Measurements from ENCODE around the gene AADAT.
"Not testable (repeated sequence)": the region's sequence is repeated elsewhere in the genome, so short reads cannot be mapped to it uniquely, and the experiment has no call there.

Gene AADAT

GRCh38 chr4:170051402-170051801, 38.4 kb downstream of the AADAT start:
- H3K4me2 ChIP-seq (ENCODE audit: low read length) = no peak overlapping the region
- no peaks in the 10 kb centered on the region for H3K36me3 ChIP-seq (replicated peaks; ENCODE audit: low read depth, low read length)
- peaks cover 6% of the 10 kb centered on the region; the same call in 1 of the 2 replicates for H3K27me3 ChIP-seq (ENCODE audit: low read depth, low read length)
- no peak for TF ChIP-seq EZH2phosphoT487 (IDR thresholded peaks at IDR 0.05; ENCODE audit: low read depth)
- no peak for TF ChIP-seq CTCF (IDR thresholded peaks at IDR 0.05; ENCODE audit: low read depth, low read length)
- no peak overlapping the region for H2AFZ ChIP-seq (ENCODE audit: low read depth, low read length)
- H3K27ac ChIP-seq (ENCODE audit: low read length) = no peak overlapping the region
- H3K9me3 ChIP-seq (ENCODE audit: insufficient read depth, low read length) = no peaks in the 10 kb centered on the region
- no peak overlapping the region for H3K9ac ChIP-seq (ENCODE audit: low read length)
- no peak overlapping the region for H3K4me3 ChIP-seq (ENCODE audit: low read length)
- no peaks in the 10 kb centered on the region for H3K79me2 ChIP-seq (ENCODE audit: low read length)
- no peaks in the 10 kb centered on the region for H3K4me1 ChIP-seq (ENCODE audit: low read length)
- no peaks in the 10 kb centered on the region for H4K20me1 ChIP-seq (ENCODE audit: insufficient read depth, low read length)

- Histone ChIP-seq H3K27ac (ENCODE audit: low read length) (no peak overlapping the region), H3K9me3 (ENCODE audit: insufficient read depth, low read length) (no peaks in the 10 kb centered on the region), H3K79me2 (ENCODE audit: low read length) (no peaks in the 10 kb centered on the region), H3K36me3 (replicated peaks; ENCODE audit: low read depth, low read length) (no peaks in the 10 kb centered on the region), H3K27me3 (ENCODE audit: low read depth, low read length) (peaks cover 6% of the 10 kb centered on the region; the same call in 1 of the 2 replicates), H4K20me1 (ENCODE audit: insufficient read depth, low read length) (no peaks in the 10 kb centered on the region), H3K9ac (ENCODE audit: low read length) (no peak overlapping the region), H3K4me1 (ENCODE audit: low read length) (no peaks in the 10 kb centered on the region), H3K4me2 (ENCODE audit: low read length) (no peak overlapping the region), H3K4me3 (ENCODE audit: low read length) (no peak overlapping the region), H2AFZ (ENCODE audit: low read depth, low read length) (no peak overlapping the region)
- TF ChIP-seq CTCF (IDR thresholded peaks at IDR 0.05; ENCODE audit: low read depth, low read length) = no peak
- TF ChIP-seq EZH2phosphoT487 (IDR thresholded peaks at IDR 0.05; ENCODE audit: low read depth) = no peak
Measured at GRCh38 chr4:170049766-170050165, 40.0 kb downstream of the AADAT start.

GRCh38 chr4:170047771-170048354, 41.9 kb downstream of the AADAT start:
- H4K20me1 ChIP-seq (ENCODE audit: insufficient read depth, low read length) = no peaks in the 10 kb centered on the region
- H3K4me2 ChIP-seq (ENCODE audit: low read length) = no peak overlapping the region
- no peak for TF ChIP-seq EZH2phosphoT487 (IDR thresholded peaks at IDR 0.05; ENCODE audit: low read depth)
- TF ChIP-seq CTCF (IDR thresholded peaks at IDR 0.05; ENCODE audit: low read depth, low read length) = peak; percentile 91
- no peaks in the 10 kb centered on the region for H3K4me1 ChIP-seq (ENCODE audit: low read length)
- H3K4me3 ChIP-seq (ENCODE audit: low read length) = no peak overlapping the region
- no peaks in the 10 kb centered on the region for H3K36me3 ChIP-seq (replicated peaks; ENCODE audit: low read depth, low read length)
- no peak overlapping the region for H3K27ac ChIP-seq (ENCODE audit: low read length)
- H3K9ac ChIP-seq (ENCODE audit: low read length) = no peak overlapping the region
- no peaks in the 10 kb centered on the region for H3K9me3 ChIP-seq (ENCODE audit: insufficient read depth, low read length)
- no peak overlapping the region for H2AFZ ChIP-seq (ENCODE audit: low read depth, low read length)
- H3K27me3 ChIP-seq (ENCODE audit: low read depth, low read length) = peaks cover 6% of the 10 kb centered on the region; the same call in 1 of the 2 replicates
- H3K79me2 ChIP-seq (ENCODE audit: low read length) = no peaks in the 10 kb centered on the region

GRCh38 chr4:170046156-170046555, 43.6 kb downstream of the AADAT start:
- H3K79me2 ChIP-seq (ENCODE audit: low read length); H3K4me1 ChIP-seq (ENCODE audit: low read length); H3K27me3 ChIP-seq (ENCODE audit: low read depth, low read length); H3K4me2 ChIP-seq (ENCODE audit: low read length); H4K20me1 ChIP-seq (ENCODE audit: insufficient read depth, low read length); H3K4me3 ChIP-seq (ENCODE audit: low read length); H3K36me3 ChIP-seq (replicated peaks; ENCODE audit: low read depth, low read length); H3K9me3 ChIP-seq (ENCODE audit: insufficient read depth, low read length); H3K27ac ChIP-seq (ENCODE audit: low read length); H3K9ac ChIP-seq (ENCODE audit: low read length); H2AFZ ChIP-seq (ENCODE audit: low read depth, low read length): not testable (repeated sequence)
